Activated T-cell treated with anti-CD3 and anti-CD28 coated beads, Interleukin-2, amount 50 U/mL, for 1 hour (primary cell): ENCODE results near the gene GTF2E1.
A peak's percentile ranks its signal among the peaks of the same experiment; 100 is the strongest.
"Not testable (repeated sequence)": the region's sequence is repeated elsewhere in the genome, so short reads cannot be mapped to it uniquely, and the experiment has no call there.

Experiments
- DNase-seq: peaks from one replicate; pipeline ENCODE4 v3.0.0-alpha.2; 2020

Gene GTF2E1

DNA sequence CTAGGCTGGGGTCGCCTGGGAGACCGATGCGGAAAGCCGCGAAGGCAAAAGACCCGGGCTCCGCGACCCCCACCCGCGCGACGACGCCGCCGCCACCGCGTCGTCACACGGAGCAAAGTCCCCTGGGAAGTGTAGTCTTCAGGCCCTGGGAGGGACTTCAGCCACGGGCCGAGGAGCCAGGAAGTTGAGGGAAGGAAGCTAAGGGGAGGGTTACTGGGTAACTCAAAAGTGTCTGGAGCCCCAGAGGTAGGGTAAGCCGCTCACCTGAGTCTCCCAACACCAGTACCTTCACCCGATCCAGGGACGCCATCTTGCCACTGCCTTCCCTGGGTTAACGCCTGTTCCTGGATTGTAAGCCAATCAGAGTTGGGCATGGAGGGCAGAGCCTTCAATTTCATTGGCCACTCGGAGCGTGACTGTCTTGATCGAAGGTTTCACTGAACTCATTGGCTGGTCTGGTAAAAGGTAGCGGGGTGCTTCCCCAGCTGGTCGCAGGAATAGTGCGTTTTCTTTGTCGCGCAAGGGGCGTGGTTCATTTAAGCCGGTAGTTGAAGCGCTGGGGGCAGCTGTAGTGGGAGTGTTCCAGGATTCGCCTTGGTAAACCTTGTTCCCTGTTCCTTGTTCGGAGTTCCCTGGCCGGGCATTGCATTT is at the start of gene GTF2E1, which contains the start of gene RABL3:
Gene GTF2E1 (plus strand): TSS at position 547 of the 651 bp plus-strand sequence. CDS start 7,809 bp downstream, outside the sequence.
Gene RABL3 (minus strand): TSS at position 319 of the 651 bp plus-strand sequence. CDS start 9 bp downstream, at position 310.
- DNase-seq, result peak; percentile 96

DNA sequence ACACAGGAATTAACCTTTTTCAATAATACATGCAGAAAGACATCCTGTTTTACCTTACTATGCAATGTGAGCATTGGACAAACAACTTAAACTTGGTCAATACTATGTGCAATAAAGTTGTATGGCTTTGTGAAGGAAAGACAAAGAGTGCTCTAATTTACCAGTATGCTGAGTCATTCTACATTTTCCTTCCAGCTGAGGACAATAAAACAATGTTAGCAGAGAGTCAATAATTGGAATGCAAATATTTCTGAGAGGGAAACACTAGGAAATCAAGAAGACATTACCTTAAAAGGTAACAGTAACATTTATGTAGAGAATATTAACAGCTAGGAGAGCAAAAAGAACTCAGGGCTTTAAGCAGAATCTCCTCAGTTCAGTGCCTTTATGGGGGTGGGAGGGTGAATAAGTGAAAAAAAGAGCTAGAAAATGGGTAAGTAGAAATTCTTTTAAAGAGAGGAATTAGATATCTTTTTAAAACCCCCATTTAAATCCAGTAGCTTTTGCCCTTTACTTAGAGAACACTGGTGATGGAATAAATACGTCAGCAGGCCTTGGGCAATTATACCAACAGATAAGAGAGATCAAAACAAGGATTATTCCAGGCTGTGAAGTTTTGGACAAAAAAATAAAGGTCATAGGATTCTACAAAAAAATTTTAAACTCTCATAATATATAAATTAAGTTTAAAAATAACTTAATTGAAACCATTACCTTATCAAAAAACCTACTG is 48.9 kb upstream of the GTF2E1 start:
- no peak for DNase-seq

DNA sequence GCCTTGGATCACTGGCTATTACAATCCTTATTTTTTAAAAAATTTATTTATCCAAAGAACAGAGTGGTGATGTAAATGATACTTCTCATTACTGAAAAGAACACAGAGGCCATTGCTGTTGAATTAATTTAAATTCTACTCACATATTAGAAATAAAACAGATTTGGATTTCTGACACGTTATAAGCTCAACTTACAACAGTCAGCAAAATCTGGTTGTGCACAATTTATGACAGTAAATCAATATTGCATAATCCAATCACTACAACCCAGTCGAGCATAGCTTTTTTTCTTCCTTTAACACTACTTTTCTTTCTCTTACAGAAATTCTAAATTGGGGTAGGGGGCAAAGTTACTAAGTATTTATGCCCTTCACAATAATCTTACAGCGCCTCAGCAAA is 43.2 kb upstream of the GTF2E1 start:
- DNase-seq, result no peak

DNA sequence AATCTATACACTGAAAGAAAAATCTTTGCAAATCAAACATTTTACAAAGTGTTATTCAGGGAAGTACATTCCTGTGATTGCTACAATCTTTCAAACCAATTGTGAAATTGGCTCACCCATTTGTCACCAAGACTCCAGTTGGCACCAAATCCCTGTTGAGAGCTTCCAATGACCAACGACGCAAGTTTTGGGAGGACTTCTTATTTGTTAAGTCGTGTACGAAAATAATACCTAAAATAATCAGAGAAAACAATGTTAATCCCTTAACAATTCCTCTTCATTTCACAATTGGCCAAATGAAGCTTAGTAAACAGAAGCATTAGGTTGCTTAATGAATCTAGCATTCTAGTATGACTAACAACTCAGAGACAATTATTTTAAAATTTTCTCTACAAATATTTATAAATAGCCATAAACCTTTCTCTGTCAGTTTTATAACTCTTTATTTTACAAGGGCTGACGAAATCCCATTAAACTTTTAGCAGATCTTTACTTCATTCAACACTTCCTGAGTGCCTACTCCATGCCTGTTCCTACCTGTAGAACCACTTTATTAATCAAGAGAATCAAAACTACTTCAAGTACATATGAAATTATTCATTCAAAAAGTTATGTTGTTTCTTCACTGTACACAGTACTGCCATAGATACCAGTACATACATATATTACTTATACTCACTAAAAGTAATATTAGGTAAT is 36.5 kb upstream of the GTF2E1 start:
- DNase-seq, result no peak

DNA sequence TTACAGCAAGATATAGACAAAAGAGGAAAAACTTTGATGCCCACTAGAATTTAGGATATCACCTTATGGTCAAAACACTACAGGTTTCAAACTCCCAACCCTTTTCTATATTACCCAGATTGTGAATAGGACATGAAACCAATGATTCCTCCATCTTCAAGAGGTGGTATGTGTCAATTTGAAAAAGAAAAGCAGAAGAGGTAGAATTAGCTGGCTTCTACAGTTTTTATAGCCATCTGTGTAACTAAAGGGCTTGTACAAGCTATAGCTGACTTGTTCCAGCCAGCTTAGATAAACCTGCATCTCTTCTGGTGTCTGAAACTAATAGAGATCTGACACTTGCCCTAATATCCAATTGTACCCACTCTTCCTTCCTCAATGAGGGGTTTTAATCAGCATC is 35.6 kb upstream of the GTF2E1 start:
- no peak for DNase-seq

DNA sequence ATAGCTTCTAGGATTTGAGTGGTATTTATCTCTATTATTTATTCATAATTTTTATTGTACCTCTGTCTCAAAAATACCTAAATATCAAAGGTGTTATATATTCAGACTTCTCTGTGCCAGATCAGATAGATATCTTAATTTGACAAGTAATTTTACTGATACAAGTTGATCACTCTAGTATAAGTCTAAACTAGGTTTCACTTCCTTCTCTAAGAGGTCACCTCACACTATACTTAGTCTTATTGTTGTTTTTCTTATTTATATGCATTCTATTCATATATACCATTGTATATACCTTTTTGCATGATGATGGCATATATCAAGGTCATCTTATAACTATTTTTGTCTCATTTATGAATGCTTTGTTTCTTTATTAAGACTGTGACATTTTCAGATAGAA is 34.1 kb upstream of the GTF2E1 start:
- DNase-seq, result no peak

DNA sequence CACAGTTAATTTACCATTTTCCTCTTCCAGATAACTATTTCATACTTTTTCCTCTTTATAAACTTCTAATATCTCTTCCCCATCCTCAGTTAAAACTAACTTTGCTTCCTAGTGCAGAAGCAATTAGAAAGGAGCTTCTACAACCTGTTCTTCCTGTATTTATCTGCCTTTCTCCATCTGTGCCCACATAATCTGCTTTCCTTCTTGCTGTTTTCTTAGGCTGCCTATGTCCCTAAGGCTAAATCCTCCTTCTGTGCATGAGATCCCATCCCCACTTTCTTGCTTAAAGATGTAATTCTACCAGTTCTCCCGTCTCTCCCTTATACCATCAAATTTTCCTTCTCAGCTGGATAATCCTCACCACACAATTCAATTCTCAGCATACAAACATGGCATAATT is 32.2 kb upstream of the GTF2E1 start:
- DNase-seq, result no peak

DNA sequence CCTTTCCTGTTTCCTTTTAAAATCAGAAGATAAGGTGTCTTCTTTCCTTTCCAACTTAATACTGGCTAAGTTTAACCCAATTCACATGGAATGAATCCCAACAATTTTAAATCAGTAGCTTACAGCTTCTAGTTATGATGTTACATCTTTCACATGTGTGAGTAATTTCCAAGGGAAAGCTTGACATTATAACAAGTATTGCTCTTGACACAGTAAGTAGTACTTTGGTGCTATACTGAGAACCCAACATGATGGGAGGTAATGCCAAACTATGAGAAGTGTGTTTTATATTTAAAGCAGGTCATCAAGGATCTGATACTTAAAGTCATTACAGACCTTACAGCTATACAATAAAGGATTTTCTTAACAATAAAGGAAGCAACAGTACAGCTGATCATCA is 29.3 kb upstream of the GTF2E1 start:
- DNase-seq, result no peak

DNA sequence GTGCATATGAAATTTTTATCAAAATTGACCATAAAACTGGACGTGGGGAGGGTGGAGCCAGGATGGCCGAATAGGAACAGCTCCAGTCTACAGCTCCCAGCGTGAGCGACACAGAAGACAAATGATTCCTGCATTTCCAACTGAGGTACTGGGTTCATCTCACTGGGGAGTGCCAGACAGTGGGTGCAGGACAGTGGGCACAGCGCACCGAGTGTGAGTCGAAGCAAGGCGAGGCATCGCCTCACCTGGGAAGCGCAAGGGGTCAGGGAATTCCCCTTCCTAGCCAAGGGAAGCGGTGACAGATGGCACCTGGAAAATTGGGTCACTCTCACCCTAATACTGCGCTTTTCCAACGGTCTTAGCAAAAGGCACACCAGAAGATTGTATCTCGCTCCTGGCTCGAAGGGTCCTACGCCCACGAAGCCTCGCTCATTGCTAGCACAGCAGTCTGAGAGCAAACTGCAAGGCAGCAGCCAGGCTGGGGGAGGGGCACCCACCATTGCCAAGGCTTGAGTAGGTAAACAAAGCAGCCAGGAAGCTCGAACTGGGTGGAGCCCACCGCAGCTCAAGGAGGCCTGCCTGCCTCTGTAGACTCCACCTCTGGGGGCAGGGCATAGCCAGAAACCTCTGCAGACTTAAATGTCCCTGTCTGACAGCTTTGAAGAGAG is 23.2 kb upstream of the GTF2E1 start:
- DNase-seq, result peak; percentile 80

DNA sequence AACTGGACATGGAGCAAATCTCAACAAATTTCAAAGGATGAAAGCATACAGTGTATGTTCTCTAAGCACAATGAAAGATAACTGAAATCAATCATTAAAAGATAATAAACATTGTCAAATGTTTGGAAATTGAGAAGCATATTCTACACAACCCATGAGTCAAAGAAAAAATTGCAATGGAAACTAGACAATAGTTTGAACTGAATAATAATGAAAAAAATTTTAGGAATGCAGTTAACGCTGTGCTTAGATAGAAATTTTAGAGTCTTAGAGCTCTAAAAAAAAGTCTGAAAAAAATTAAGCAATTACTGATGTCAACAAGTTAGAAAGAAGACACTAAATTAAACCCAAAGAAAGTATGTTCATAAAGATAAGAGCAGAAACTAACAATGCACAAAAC is 15.8 kb upstream of the GTF2E1 start:
- DNase-seq, result no peak

DNA sequence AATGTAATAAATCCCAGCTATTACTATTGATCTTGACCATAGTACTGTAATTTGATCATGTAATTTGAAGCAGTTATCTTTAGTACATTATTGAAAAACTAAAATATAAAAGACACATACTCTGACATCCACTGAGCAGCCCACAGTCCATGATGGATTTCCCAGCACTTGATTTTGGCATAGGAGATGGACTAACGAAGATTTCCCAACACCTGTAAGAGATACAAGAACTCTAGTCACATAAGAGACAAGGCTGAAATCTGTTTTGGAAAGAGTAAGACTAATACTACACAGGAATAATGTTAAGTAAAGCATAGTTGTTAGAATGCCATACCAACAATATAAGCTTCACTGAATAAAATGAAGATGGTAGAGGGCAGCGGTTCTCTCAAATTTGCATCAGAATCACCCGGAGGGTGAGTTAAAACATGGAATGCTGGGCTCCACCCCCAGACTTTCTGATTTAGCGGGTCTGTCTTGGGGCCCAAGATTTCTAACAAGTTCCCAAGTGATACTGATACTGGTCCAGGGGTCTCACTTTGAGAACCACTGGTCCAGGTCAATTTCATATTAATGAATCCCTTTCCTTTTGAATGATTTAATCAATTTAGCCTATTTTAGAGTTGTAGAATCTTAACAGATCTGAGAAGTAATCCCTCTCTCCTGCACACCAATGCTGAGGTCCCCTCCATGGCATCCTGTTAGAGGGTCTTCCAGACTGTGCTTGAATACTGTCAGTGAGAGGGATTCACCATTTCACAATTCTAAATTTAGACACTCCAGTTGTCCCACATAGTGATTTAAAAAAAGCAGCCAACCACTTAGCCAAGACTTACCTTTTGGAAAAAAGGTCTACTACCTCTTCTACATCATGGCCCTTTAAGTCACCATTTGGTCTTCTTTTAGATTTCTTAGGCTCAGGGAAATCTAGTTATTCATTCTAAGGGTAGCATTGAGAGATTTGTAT is 11.7 kb upstream of the GTF2E1 start:
- DNase-seq, result no peak

DNA sequence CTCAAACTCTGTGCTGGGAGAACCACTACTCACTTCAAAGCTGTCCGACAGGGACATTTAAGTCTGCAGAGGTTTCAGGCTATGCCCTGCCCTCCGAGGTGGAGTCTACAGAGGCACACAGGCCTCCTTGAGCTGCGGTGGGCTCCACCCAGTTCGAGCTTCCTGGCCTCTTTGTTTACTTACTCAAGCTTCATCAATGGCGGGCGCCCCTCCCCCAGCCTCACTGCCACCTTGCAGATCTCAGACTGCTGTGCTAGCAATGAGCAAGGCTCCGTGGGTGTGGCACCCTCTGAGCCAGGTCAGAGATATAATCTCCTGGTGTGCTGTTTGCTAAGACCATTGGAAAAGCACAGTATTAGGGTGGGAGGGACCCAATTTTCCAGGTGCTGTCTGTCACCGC is 4.5 kb upstream of the GTF2E1 start:
- not testable (repeated sequence) for DNase-seq

DNA sequence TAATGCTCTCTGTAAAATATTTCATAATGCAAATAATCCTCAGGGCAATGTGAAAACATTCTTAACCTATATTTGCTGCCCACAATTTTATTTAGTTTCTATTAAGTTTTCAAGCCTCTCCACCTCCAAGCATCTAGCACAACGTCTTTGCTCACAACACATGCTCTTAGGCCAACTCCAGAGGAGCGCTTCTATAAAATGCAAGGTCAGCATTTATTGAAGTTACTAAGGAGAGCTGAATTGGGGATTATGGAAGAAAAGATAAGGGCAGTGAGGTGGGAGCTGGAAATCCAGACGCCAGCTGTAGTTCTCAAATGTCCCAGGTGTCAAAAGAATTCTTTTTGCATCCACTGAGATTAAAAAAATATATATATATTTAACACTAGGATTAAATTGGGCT is 1.2 kb upstream of the GTF2E1 start:
- DNase-seq, result no peak

DNA sequence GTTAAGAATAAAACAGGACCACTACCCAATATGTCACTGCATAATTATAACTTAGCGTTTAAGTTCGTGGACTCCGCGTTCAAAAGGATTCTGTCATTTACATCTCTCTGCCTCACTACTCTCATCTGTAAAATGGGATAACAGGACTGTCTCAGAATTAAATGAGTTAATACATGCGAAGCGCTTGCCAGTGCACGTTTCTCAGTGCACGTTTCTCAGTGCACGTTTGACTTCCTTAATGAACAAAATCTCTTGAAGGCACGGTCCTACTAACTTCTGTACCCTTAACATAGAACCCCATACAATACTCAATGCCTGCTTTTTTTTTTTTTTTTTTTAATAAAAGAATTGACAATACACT is 727 bp upstream of the GTF2E1 start:
- no peak for DNase-seq

DNA sequence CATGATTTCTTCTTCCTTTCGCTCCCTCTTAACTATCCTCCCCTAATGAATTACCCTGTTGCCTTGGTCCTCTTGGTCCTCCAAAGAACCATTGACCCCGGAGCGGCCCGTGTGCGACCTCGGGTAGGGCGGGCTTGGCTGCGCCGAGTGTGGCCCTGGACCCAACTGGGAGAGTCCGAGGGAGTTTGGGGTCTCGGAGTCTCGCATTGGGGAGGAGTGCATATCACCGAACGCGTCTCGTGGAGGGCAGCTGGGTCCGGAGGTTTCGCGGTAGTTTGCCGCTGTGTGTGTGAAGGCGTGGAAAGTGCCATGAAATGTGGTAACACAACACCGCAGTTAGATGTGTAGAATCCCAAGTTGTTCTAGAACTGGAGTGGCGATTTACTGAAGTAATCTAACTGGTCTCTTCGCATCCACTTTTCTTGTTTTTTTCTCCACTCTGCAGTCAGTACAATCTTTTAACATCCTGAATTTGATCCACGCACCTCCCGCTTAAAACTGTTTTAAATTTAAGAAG is 363 bp downstream of the GTF2E1 start:
- DNase-seq, result no peak

DNA sequence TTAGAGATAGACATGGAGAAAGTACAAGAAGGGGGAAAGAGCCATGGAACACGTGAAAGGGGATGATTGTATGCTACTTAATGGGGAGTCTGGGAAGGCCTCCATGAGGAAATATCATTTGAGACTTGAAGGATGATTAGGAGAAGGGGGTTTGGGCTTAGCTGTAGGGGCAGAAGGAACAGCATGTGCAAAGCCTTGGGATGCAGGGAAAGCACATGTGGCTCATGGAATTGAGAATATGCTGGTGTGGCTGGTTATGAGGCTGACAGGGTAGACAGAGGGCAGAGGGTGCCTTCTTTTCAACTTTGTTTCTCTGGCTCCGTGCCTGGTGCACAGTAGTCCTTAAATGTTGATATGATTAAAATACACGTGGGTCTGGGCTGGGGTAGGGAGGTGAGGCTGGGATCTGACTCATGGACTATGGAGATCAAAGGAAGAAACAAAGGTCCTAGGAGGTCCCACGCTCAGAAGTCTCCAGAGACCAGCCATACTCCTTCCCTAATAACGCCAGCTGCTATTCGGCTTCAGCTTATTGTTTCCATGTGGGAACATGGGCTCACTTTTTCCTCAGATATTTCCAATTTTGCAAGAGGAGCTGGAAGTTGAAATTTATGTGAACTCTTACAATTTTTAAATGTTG is 1.1 kb downstream of the GTF2E1 start:
- no peak for DNase-seq

DNA sequence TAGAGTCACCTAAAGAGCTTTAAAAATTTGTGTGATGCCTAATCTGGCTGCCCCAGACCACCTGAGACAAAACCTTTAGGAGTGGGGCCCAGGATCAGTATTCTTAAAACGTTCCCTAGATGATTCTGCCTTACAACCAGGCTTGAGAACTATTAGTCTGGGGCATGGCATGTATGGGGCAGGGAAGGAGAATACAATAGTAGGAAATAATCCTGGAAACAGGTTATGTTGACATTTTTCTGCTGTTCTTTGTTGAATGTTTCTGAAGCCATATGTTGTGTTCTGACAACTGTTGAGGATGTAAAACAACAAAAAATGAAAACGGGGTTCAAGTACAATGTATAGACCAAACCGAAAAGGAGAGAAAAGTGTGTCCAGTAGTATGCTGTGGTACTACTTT is 2.9 kb downstream of the GTF2E1 start:
- DNase-seq, result no peak

DNA sequence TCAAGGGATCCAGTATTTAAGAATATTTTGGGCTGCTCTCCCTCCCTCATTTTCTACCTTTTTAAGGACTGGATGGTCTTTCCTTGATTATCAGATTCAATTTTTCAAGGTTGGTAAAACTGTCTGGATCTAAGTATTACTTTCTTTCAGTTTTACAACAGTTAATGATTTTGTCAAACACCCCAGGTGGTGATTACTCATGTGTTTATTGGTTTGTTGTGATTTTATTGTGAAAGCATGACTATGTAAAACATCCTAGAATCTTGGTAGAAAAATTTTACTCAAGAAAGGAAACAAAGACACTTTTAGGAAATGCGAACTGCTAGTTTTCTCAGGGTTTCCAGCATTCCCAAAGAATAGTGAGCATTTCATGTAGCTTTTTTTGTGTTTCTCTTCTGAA is 7.3 kb downstream of the GTF2E1 start:
- no peak for DNase-seq

DNA sequence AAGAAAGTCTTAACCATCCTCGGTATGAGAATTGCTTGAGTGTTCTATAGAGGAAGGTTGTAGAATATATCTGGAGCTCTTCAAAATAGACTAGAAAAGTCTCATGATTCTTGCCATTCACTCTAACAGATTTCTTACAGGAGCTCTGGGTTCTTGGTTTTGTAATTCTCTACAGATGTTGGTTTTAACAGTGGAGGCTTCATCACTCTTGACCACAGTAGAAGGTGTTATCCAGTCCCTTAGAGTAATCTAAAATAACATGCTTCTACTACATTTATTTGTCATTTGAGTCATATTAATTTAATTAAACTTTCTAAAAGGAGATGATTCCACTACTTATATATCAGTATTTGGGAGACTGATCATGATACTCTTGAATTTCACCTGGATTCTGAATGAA is 9.7 kb downstream of the GTF2E1 start:
- DNase-seq, result no peak

DNA sequence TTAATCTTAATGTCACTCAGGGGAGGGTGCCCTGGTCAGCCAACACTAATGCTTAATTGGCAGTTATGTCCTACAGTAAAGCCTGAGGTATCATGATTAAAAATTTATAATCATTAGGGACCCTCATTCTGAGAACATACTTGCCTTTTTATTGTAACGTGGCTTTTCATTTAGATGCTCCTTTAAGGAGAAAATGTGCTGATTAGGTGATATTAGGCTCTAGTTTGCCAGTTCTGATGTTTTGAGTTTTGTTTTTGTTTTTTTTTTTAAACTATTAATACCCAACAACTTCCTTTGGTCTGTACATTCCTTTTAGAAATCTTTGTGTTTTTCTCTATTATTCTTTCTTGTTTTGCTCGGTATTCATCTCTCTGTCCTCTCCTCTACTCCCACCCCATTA is 10.3 kb downstream of the GTF2E1 start:
- no peak for DNase-seq

DNA sequence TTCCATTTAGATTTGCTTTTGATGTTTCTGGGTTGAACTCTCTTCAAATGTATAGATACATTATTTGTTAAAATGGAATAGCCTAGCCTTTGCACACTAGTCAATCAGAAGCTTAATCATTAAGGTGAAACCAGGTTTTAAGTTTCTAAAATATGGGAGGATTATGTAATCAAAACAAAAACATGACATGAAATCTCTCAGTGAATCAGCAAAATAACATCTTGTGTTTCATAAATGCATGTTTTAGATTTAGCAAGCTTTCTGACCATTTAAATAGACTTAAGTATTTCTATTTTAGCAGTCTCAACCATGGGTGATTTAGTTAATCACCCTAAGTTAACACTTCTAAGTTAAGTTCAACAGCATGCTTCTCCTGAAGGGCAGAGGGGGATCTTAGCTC is 11.3 kb downstream of the GTF2E1 start:
- DNase-seq, result no peak

DNA sequence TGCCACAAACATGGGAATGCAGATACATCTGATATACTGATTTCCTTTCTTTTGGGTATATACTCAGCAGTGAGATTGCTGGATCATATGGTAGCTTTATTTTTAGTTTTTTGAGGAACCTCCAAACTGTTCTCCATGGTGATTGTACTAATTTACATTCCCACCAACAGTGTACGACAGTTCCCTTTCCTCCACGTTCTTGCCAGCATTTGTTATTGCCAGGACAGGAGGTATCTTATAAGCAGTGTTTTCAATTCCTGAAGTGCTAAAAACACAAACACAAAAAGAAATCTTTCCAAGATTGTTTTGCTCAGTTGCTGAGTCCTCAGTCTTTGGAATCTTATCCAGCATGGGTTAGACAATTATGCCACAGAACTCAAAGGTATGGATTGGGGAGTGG is 13.5 kb downstream of the GTF2E1 start:
- no peak for DNase-seq
